ENCODE results near the gene TRIO.

The TRIO gene

DNA sequence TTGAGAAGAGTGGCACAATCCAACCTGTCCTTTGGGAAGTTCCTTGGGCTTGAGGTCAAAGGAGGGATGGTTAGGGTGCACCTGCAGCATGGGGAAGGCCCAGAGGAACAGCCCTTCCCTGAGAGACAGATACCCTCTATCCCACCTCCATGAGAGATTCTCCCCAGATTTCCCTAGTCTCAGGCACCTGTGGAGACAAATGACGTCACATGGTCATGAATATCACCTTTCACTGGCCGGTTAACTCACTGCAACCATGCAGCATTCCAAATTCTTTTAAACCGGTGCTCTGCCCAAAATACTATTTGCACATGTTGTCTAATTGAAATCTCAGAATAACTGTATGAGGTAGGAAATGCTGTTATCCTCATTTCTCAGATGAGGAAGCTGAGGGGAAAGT lies 15.6 kb upstream of the TRIO start:
- H3K4me3 ChIP-seq (ENCODE audit: low read length): no peak overlapping the region
- H3K9ac ChIP-seq (ENCODE audit: low read length): no peak overlapping the region
- no peaks in the 10 kb centered on the region for H3K36me3 ChIP-seq (ENCODE audit: control insufficient read depth, insufficient read depth, low read length)
- H3K27me3 ChIP-seq (ENCODE audit: control insufficient read depth, insufficient read depth, low read length): peaks cover 4% of the 10 kb centered on the region
- no peaks in the 10 kb centered on the region for H3K4me1 ChIP-seq (ENCODE audit: control insufficient read depth, insufficient read depth, low read length)
- H3K9me3 ChIP-seq (ENCODE audit: control insufficient read depth, low read length): no peaks in the 10 kb centered on the region

DNA sequence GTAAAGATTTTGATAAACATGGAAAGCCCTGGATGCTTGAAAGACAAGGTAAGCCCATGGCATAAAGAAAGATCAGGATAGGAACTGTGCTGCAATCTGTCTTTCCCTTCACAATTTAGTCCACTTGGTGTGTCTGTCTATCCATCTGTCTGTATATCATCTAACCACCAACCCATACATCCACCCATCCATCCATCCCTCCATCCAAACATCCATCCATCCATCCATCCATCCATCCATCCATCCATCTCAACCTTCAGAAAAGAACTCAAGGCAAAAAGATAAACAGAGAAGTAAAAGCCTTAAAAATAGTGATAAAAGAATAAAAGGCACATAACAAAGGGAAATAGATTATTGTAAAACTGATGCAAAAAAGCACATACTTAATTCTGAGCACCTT lies 15.1 kb upstream of the TRIO start:
- Histone ChIP-seq H3K4me3 (ENCODE audit: low read length) (no peak overlapping the region), H3K36me3 (ENCODE audit: control insufficient read depth, insufficient read depth, low read length) (no peaks in the 10 kb centered on the region), H3K27me3 (ENCODE audit: control insufficient read depth, insufficient read depth, low read length) (peaks cover 5% of the 10 kb centered on the region), H3K4me1 (ENCODE audit: control insufficient read depth, insufficient read depth, low read length) (no peaks in the 10 kb centered on the region), H3K9me3 (ENCODE audit: control insufficient read depth, low read length) (no peaks in the 10 kb centered on the region), H3K9ac (ENCODE audit: low read length) (no peak overlapping the region)

DNA sequence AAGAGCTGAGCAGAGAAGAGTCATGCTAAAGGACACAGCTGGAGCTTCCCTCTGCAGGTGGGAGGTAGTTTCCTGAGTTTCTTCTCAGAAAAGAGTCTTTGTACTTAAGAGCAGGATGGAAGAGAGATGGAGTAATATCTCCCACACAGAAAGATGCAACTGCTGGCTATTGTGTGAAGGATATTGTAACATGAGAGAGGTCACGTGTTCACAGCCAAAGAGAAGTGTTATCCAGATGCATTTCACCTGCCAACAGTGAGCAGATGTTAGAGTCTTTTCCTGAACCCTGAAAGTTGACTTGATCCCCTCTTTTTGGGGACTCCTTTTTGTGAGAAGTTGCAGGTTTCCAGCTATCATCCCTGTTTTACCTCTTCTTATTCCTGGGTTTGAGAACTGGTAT lies 14.0 kb upstream of the TRIO start:
- no peaks in the 10 kb centered on the region for H3K4me1 ChIP-seq (ENCODE audit: control insufficient read depth, insufficient read depth, low read length)

GRCh38 chr5:14131855-14132503 lies 11.2 kb upstream of the TRIO start:
- H3K4me1 ChIP-seq (ENCODE audit: control insufficient read depth, insufficient read depth, low read length): no peaks in the 10 kb centered on the region
- no peak overlapping the region for H3K9ac ChIP-seq (ENCODE audit: low read length)
- H3K27me3 ChIP-seq (ENCODE audit: control insufficient read depth, insufficient read depth, low read length): peaks cover 5% of the 10 kb centered on the region
- H3K4me3 ChIP-seq (ENCODE audit: low read length): no peak overlapping the region
- no peaks in the 10 kb centered on the region for H3K36me3 ChIP-seq (ENCODE audit: control insufficient read depth, insufficient read depth, low read length)
- H3K9me3 ChIP-seq (ENCODE audit: control insufficient read depth, low read length): no peaks in the 10 kb centered on the region

More for the DNA sequence above, 14.0 kb upstream of the TRIO start:
- peaks cover 5% of the 10 kb centered on the region for H3K27me3 ChIP-seq (ENCODE audit: control insufficient read depth, insufficient read depth, low read length)
- H3K9ac ChIP-seq (ENCODE audit: low read length): no peak overlapping the region
- no peaks in the 10 kb centered on the region for H3K9me3 ChIP-seq (ENCODE audit: control insufficient read depth, low read length)
- H3K36me3 ChIP-seq (ENCODE audit: control insufficient read depth, insufficient read depth, low read length): no peaks in the 10 kb centered on the region
- H3K4me3 ChIP-seq (ENCODE audit: low read length): no peak overlapping the region

- no peak overlapping the region for H3K4me3 ChIP-seq (ENCODE audit: low read length)
- peaks cover 5% of the 10 kb centered on the region for H3K27me3 ChIP-seq (ENCODE audit: control insufficient read depth, insufficient read depth, low read length)
- H3K4me1 ChIP-seq (ENCODE audit: control insufficient read depth, insufficient read depth, low read length): no peaks in the 10 kb centered on the region
Observed at GRCh38 chr5:14133394-14133793, 9.7 kb upstream of the TRIO start.

GRCh38 chr5:14134083-14134482 lies 9.1 kb upstream of the TRIO start:
- Histone ChIP-seq H3K4me3 (ENCODE audit: low read length) (no peak overlapping the region), H3K9ac (ENCODE audit: low read length) (no peak overlapping the region), H3K9me3 (ENCODE audit: control insufficient read depth, low read length) (no peaks in the 10 kb centered on the region), H3K36me3 (ENCODE audit: control insufficient read depth, insufficient read depth, low read length) (no peaks in the 10 kb centered on the region), H3K4me1 (ENCODE audit: control insufficient read depth, insufficient read depth, low read length) (no peaks in the 10 kb centered on the region), H3K27me3 (ENCODE audit: control insufficient read depth, insufficient read depth, low read length) (peaks cover 10% of the 10 kb centered on the region)

More at GRCh38 chr5:14133394-14133793, 9.7 kb upstream of the TRIO start:
- H3K36me3 ChIP-seq (ENCODE audit: control insufficient read depth, insufficient read depth, low read length): no peaks in the 10 kb centered on the region
- no peaks in the 10 kb centered on the region for H3K9me3 ChIP-seq (ENCODE audit: control insufficient read depth, low read length)
- H3K9ac ChIP-seq (ENCODE audit: low read length): no peak overlapping the region

GRCh38 chr5:14134771-14135170 lies 8.4 kb upstream of the TRIO start:
- Histone ChIP-seq H3K4me3 (ENCODE audit: low read length) (no peak overlapping the region), H3K9me3 (ENCODE audit: control insufficient read depth, low read length) (no peaks in the 10 kb centered on the region)

GRCh38 chr5:14135621-14136020 lies 7.5 kb upstream of the TRIO start:
- no peaks in the 10 kb centered on the region for H3K9me3 ChIP-seq (ENCODE audit: control insufficient read depth, low read length)
- H3K4me1 ChIP-seq (ENCODE audit: control insufficient read depth, insufficient read depth, low read length): no peaks in the 10 kb centered on the region
- H3K4me3 ChIP-seq (ENCODE audit: low read length): no peak overlapping the region
- peaks cover 12% of the 10 kb centered on the region for H3K27me3 ChIP-seq (ENCODE audit: control insufficient read depth, insufficient read depth, low read length)
- no peaks in the 10 kb centered on the region for H3K36me3 ChIP-seq (ENCODE audit: control insufficient read depth, insufficient read depth, low read length)
- H3K9ac ChIP-seq (ENCODE audit: low read length): no peak overlapping the region

More at GRCh38 chr5:14134771-14135170, 8.4 kb upstream of the TRIO start:
- Histone ChIP-seq H3K27me3 (ENCODE audit: control insufficient read depth, insufficient read depth, low read length) (peaks cover 12% of the 10 kb centered on the region), H3K4me1 (ENCODE audit: control insufficient read depth, insufficient read depth, low read length) (no peaks in the 10 kb centered on the region), H3K36me3 (ENCODE audit: control insufficient read depth, insufficient read depth, low read length) (no peaks in the 10 kb centered on the region), H3K9ac (ENCODE audit: low read length) (no peak overlapping the region)

DNA sequence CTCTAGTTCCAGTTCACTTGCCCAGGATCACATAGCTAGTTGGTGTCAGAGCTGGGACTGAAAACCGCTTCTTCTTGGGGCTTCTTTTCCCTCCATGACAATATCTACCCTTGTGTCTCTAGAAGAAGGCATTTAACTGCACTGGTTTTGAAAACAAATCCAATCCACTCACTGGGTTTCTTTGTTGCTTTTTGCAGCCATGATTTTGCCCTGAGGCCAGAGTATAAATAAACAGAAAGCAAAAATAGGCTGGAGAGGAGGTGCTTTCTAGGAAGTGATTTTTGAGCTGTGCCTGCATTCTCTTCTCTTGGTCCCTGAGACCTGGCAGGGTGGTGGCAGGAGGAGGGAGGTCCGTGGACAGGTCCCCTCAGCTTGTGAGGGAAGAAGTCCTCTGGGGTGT lies 6.9 kb upstream of the TRIO start:
- no peaks in the 10 kb centered on the region for H3K36me3 ChIP-seq (ENCODE audit: control insufficient read depth, insufficient read depth, low read length)
- H3K27me3 ChIP-seq (ENCODE audit: control insufficient read depth, insufficient read depth, low read length): peaks cover 12% of the 10 kb centered on the region
- no peak overlapping the region for H3K9ac ChIP-seq (ENCODE audit: low read length)
- no peak overlapping the region for H3K4me3 ChIP-seq (ENCODE audit: low read length)
- no peaks in the 10 kb centered on the region for H3K9me3 ChIP-seq (ENCODE audit: control insufficient read depth, low read length)
- H3K4me1 ChIP-seq (ENCODE audit: control insufficient read depth, insufficient read depth, low read length): no peaks in the 10 kb centered on the region

- no peak overlapping the region for H3K4me3 ChIP-seq (ENCODE audit: low read length)
- H3K9ac ChIP-seq (ENCODE audit: low read length): no peak overlapping the region
- H3K36me3 ChIP-seq (ENCODE audit: control insufficient read depth, insufficient read depth, low read length): no peaks in the 10 kb centered on the region
- peaks cover 6% of the 10 kb centered on the region for H3K4me1 ChIP-seq (ENCODE audit: control insufficient read depth, insufficient read depth, low read length)
- no peaks in the 10 kb centered on the region for H3K9me3 ChIP-seq (ENCODE audit: control insufficient read depth, low read length)
- peaks cover 7% of the 10 kb centered on the region for H3K27me3 ChIP-seq (ENCODE audit: control insufficient read depth, insufficient read depth, low read length)
Observed at GRCh38 chr5:14138608-14139540, 4.3 kb upstream of the TRIO start.

DNA sequence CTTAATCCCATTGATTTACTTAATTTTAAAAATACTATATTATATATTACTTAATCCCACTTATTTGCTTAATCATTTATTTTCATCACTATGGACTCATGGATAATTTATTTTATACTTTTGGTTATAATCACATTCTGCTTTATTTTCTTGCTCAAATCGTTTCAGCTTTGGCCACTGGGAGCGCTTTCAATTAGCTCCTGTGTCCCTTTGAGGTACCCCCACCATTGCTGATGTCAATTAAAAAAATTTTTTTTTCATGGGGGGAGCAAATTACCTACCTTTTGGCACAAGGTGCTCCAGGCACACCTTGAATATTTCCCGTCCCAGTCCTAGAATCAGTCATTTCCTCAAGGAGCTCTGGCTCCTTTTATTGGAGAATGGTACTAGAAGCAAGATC lies 1.4 kb upstream of the TRIO start:
- Histone ChIP-seq H3K9me3 (ENCODE audit: control insufficient read depth, low read length) (no peaks in the 10 kb centered on the region), H3K4me3 (ENCODE audit: low read length) (no peak overlapping the region), H3K9ac (ENCODE audit: low read length) (no peak overlapping the region), H3K27me3 (ENCODE audit: control insufficient read depth, insufficient read depth, low read length) (peaks cover 13% of the 10 kb centered on the region), H3K36me3 (ENCODE audit: control insufficient read depth, insufficient read depth, low read length) (no peaks in the 10 kb centered on the region), H3K4me1 (ENCODE audit: control insufficient read depth, insufficient read depth, low read length) (peaks cover 14% of the 10 kb centered on the region)

- H3K9me3 ChIP-seq (ENCODE audit: control insufficient read depth, low read length): no peaks in the 10 kb centered on the region
- H3K4me1 ChIP-seq (ENCODE audit: control insufficient read depth, insufficient read depth, low read length): peaks cover 14% of the 10 kb centered on the region
- peaks cover 13% of the 10 kb centered on the region for H3K27me3 ChIP-seq (ENCODE audit: control insufficient read depth, insufficient read depth, low read length)
- peak overlapping the region; percentile 74 for H3K4me3 ChIP-seq (ENCODE audit: low read length)
- no peaks in the 10 kb centered on the region for H3K36me3 ChIP-seq (ENCODE audit: control insufficient read depth, insufficient read depth, low read length)
- peak overlapping the region; percentile 76 for H3K9ac ChIP-seq (ENCODE audit: low read length)
Observed at GRCh38 chr5:14142202-14142826, 828 bp upstream of the TRIO start.
